ENCODE data around the gene FAM227B.

The FAM227B gene

GRCh38 chr15:49320351-49320750, 300.3 kb downstream of the FAM227B start:
- Mint-ChIP-seq H3K4me1 (no peaks in the 10 kb centered on the region), H3K4me3 (no peak overlapping the region), H3K27me3 (no peaks in the 10 kb centered on the region), H3K9me3 (peaks cover 2 to 8% of the 10 kb centered on the region in 2 donors), H3K27ac (no peak overlapping the region), H3K36me3 (peaks cover 20 to 54% of the 10 kb centered on the region in 2 donors)
- no peak for ATAC-seq (replicated peaks)
- DNase-seq = no peak

DNA sequence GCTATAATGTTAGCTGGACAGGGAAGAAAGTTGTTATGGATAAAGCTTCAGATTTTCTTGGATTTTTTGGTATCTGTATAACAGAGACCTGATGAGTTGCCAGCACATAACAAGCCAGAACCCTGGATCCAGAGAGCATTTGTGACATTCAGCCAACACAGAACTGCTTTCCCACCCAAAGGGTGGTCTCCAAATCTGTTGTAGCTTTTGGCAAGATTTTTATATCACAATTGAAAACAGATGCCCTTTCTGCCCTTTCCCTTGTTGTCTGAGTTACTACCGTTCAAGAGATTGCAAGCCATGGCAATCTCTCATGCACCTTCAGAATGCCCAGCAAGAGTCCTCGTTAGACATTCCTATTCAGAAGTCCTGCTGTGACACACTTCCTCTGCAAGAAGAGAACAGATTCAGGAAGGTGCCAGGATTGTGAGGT, 305.2 kb downstream of the FAM227B start:
- peaks cover 32 to 63% of the 10 kb centered on the region in 2 donors for H3K36me3 Mint-ChIP-seq
- peaks cover 7 to 8% of the 10 kb centered on the region in 2 donors for H3K9me3 Mint-ChIP-seq
- no peak for ATAC-seq (replicated peaks)
- no peak overlapping the region for H3K4me3 Mint-ChIP-seq
- no peak overlapping the region for H3K27ac Mint-ChIP-seq
- DNase-seq = no peak
- peaks cover 3 to 4% of the 10 kb centered on the region in 2 donors for H3K4me1 Mint-ChIP-seq
- H3K27me3 Mint-ChIP-seq = no peaks in the 10 kb centered on the region

- DNase-seq (no peak), ATAC-seq (replicated peaks) (no peak)
- peaks cover 7 to 8% of the 10 kb centered on the region in 2 donors for H3K9me3 Mint-ChIP-seq
- H3K4me1 Mint-ChIP-seq = peaks cover 4 to 10% of the 10 kb centered on the region in 2 donors
- no peak overlapping the region for H3K27ac Mint-ChIP-seq
- no peaks in the 10 kb centered on the region for H3K27me3 Mint-ChIP-seq
- H3K4me3 Mint-ChIP-seq = no peak overlapping the region
- peaks cover 37 to 63% of the 10 kb centered on the region in 2 donors for H3K36me3 Mint-ChIP-seq
These were observed 305.9 kb downstream of the FAM227B start for GRCh38 chr15:49314716-49315115.

DNA sequence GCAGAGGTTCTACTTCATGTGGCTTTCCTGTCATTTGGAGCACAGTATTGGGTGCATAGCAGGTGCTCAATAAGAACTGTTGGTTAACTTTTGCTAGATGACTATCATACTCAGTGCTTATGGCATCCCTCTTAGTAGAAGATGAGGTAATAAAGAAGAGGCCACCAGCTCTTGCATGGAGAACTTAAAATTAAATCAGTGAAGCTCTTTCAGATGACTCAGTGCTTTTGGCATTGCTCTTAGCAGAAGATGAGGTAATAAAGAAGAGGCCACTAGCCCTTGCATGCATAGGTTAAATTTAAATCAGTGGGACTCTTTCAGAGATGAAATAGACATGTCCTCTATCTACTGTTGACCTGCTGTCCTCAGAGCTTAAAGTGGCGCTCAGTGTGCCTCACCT, 307.0 kb downstream of the FAM227B start:
- Mint-ChIP-seq H3K27ac (no peak overlapping the region), H3K36me3 (peaks cover 38 to 57% of the 10 kb centered on the region in 2 donors), H3K4me3 (no peak overlapping the region), H3K27me3 (no peaks in the 10 kb centered on the region), H3K9me3 (peaks cover 7 to 8% of the 10 kb centered on the region in 2 donors), H3K4me1 (peaks cover 4 to 10% of the 10 kb centered on the region in 2 donors)
- DNase-seq = no peak
- no peak for ATAC-seq (replicated peaks)

DNA sequence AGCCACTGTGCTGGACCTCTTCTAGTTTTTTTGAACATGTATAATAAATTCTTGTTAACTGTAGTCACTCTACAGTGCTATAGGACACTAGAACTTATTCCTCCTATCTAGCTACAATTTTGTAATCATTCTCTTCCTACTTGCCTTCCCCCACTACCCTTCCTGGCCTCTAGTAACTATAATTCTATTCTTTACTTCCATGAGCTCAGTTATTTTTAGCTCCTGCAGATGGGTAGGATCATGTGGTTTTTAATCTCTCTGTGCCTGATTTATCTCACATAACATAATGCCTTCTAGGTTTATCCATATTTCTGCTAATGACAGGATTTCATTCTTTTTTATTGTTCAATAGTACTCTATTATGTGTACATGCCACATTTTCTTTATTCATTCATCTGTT, 310.7 kb downstream of the FAM227B start:
- H3K27ac Mint-ChIP-seq = no peak overlapping the region
- H3K36me3 Mint-ChIP-seq = peaks cover 42 to 62% of the 10 kb centered on the region in 2 donors
- ATAC-seq (replicated peaks) = no peak

GRCh38 chr15:49308686-49309085, 311.9 kb downstream of the FAM227B start:
- DNase-seq (no peak), ATAC-seq (replicated peaks) (no peak)
- Mint-ChIP-seq H3K4me1 (peaks cover 4 to 11% of the 10 kb centered on the region in 2 donors), H3K9me3 (peaks cover 0 to 5% of the 10 kb centered on the region in 2 donors), H3K27me3 (no peaks in the 10 kb centered on the region), H3K36me3 (peaks cover 48 to 66% of the 10 kb centered on the region in 2 donors), H3K27ac (no peak overlapping the region), H3K4me3 (no peak overlapping the region)

More for the DNA sequence above, 310.7 kb downstream of the FAM227B start:
- DNase-seq = no peak
- H3K9me3 Mint-ChIP-seq = peaks cover 0 to 5% of the 10 kb centered on the region in 2 donors
- H3K4me1 Mint-ChIP-seq = peaks cover 4 to 10% of the 10 kb centered on the region in 2 donors
- H3K4me3 Mint-ChIP-seq = no peak overlapping the region
- no peaks in the 10 kb centered on the region for H3K27me3 Mint-ChIP-seq

DNA sequence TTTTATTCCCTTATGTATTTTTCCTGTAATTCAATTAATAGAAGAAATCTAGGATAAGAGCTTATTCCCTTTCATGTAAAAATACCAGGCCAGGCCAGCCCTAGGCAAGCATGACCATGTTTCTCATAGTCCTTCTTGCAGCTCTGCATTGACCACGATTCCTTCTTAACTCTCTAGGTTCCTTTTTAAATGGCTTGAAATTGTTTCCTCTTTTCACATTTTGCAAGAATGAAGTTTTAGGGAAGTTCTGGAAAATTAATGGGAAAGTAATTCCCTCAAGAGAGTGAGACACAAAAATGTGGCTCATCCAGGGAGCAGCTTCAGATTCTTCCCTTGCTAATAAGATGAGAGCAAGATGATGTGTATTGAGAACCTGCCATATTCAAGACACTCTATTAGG, 314.1 kb downstream of the FAM227B start:
- Mint-ChIP-seq H3K27ac (no peak overlapping the region), H3K4me1 (peaks cover 9 to 19% of the 10 kb centered on the region in 2 donors), H3K27me3 (no peaks in the 10 kb centered on the region), H3K9me3 (peaks cover 0 to 5% of the 10 kb centered on the region in 2 donors), H3K36me3 (peaks cover 46 to 62% of the 10 kb centered on the region in 2 donors), H3K4me3 (no peak overlapping the region)
- DNase-seq (no peak), ATAC-seq (replicated peaks) (no peak)

GRCh38 chr15:49303003-49303402, 317.6 kb downstream of the FAM227B start:
- ATAC-seq (replicated peaks) = no peak
- peaks cover 44 to 69% of the 10 kb centered on the region in 2 donors for H3K36me3 Mint-ChIP-seq
- no peak overlapping the region for H3K4me3 Mint-ChIP-seq
- peaks cover 0 to 10% of the 10 kb centered on the region in 2 donors for H3K9me3 Mint-ChIP-seq
- no peak overlapping the region for H3K27ac Mint-ChIP-seq
- H3K4me1 Mint-ChIP-seq = peaks cover 8 to 19% of the 10 kb centered on the region in 2 donors
- DNase-seq = no peak
- H3K27me3 Mint-ChIP-seq = no peaks in the 10 kb centered on the region

DNA sequence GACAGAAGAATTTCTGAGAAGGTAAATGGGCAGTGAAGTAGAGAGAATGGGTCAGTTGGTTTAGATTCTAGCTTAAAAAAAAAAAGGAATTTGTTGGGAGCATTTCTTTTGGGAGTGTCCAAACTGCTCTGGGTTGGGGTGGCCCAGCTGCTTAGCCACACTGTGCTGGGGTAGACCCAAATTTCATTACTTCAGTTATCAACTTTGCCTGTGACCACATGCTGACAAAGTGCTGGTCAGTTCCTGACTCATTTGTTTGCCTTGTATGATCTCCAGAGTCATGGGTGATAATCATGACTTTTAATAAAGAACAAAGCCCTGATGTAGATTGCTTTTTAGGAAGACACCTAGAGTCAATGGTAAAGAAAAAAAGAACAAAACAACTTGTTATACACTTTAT, 319.1 kb downstream of the FAM227B start:
- ATAC-seq (replicated peaks) (no peak), DNase-seq (no peak)
- peaks cover 0 to 11% of the 10 kb centered on the region in 2 donors for H3K9me3 Mint-ChIP-seq
- H3K27ac Mint-ChIP-seq = no peak overlapping the region
- peaks cover 8 to 19% of the 10 kb centered on the region in 2 donors for H3K4me1 Mint-ChIP-seq
- peaks cover 47 to 72% of the 10 kb centered on the region in 2 donors for H3K36me3 Mint-ChIP-seq
- no peaks in the 10 kb centered on the region for H3K27me3 Mint-ChIP-seq
- no peak overlapping the region for H3K4me3 Mint-ChIP-seq

DNA sequence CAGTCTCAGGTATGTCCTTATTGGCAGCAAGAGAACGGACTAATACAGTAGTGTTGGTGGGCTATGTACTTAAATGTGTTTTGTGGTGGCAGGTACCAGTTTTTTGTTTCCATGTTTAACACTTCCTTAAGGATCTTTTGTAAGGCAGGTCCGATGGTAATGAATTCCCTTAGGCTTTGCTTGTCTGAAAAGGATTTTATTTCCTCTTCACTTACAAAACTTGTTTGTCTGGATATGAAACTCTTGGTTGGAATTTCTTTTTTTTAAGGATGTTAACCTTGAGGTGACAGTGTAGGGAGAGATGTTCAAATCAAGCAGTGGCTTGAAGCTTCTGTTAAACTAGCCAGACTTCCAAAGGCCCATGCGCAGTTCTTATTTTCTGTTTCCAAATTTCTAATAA, 319.8 kb downstream of the FAM227B start:
- Mint-ChIP-seq H3K4me3 (no peak overlapping the region), H3K27ac (no peak overlapping the region), H3K36me3 (peaks cover 52 to 76% of the 10 kb centered on the region in 2 donors), H3K27me3 (no peaks in the 10 kb centered on the region), H3K9me3 (peaks cover 0 to 14% of the 10 kb centered on the region in 2 donors), H3K4me1 (peaks cover 8 to 19% of the 10 kb centered on the region in 2 donors)
- ATAC-seq (replicated peaks) = no peak
- DNase-seq = no peak

DNA sequence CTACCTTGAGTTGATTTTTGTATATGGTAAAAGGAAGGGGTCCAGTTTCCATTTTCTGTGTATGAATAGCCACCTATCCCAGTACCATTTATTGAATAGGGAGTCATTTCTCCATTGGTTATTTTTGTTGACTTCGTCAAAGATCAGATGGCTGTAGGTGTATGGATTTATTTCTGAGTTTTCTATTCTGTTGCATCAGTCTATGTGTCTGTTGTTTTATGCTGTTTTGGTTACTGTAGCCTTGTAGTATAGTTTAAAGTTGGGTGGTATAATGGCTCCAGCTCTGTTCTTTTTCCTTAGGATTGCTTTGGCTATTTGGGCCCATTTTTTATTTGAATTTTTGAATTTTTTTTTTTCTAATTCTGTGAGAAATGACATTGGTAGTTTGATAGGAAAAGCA, 323.0 kb downstream of the FAM227B start:
- Mint-ChIP-seq H3K4me3 (no peak overlapping the region), H3K27ac (no peak overlapping the region), H3K4me1 (peaks cover 3 to 10% of the 10 kb centered on the region in 2 donors), H3K9me3 (peaks cover 0 to 14% of the 10 kb centered on the region in 2 donors), H3K27me3 (no peaks in the 10 kb centered on the region), H3K36me3 (peaks cover 47 to 70% of the 10 kb centered on the region in 2 donors)
- DNase-seq (no peak), ATAC-seq (replicated peaks) (no peak)

GRCh38 chr15:49296258-49296657, 324.4 kb downstream of the FAM227B start:
- Mint-ChIP-seq H3K4me3 (no peak overlapping the region), H3K4me1 (peaks cover 3 to 10% of the 10 kb centered on the region in 2 donors), H3K27me3 (no peaks in the 10 kb centered on the region), H3K9me3 (peaks cover 0 to 14% of the 10 kb centered on the region in 2 donors), H3K27ac (no peak overlapping the region), H3K36me3 (peaks cover 44 to 71% of the 10 kb centered on the region in 2 donors)
- ATAC-seq (replicated peaks) = no peak
- DNase-seq = no peak

GRCh38 chr15:49293941-49294340, 326.7 kb downstream of the FAM227B start:
- Mint-ChIP-seq H3K4me1 (peaks cover 0 to under 1% of the 10 kb centered on the region in 2 donors), H3K4me3 (no peak overlapping the region), H3K9me3 (peaks cover 0 to 7% of the 10 kb centered on the region in 2 donors), H3K27ac (no peak overlapping the region), H3K36me3 (peaks cover 32 to 62% of the 10 kb centered on the region in 2 donors), H3K27me3 (no peaks in the 10 kb centered on the region)
- ATAC-seq (replicated peaks) (no peak), DNase-seq (no peak)

DNA sequence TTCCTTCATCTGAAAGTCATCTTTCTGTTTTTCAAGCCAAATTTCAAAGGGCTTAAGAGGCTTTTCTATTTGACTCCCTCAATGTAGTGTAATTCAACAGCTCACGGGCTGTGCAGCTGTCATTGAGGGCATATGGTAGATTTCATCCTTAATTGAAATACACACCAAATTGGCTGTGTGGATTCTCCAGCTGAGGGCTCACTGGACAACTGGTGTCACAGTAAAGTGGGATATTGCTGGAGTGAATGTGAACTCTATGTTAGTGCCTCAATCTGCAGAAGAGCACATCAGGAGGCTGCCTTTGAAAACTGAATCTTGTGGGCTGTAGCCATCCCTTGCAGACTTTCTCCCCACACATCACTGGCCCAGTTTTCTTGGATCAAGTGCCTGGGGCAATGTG, 330.4 kb downstream of the FAM227B start:
- H3K4me3 Mint-ChIP-seq = no peak overlapping the region
- H3K27me3 Mint-ChIP-seq = no peaks in the 10 kb centered on the region
- H3K27ac Mint-ChIP-seq = no peak overlapping the region
- DNase-seq = no peak
- H3K4me1 Mint-ChIP-seq = peaks cover 0 to 4% of the 10 kb centered on the region in 2 donors
- ATAC-seq (replicated peaks) = no peak
- no peaks in the 10 kb centered on the region for H3K9me3 Mint-ChIP-seq
- H3K36me3 Mint-ChIP-seq = peaks cover 20 to 52% of the 10 kb centered on the region in 2 donors

- Mint-ChIP-seq H3K36me3 (peaks cover 27 to 57% of the 10 kb centered on the region in 2 donors), H3K4me3 (no peak overlapping the region), H3K4me1 (peaks cover 0 to 4% of the 10 kb centered on the region in 2 donors), H3K27me3 (no peaks in the 10 kb centered on the region), H3K27ac (no peak overlapping the region), H3K9me3 (no peaks in the 10 kb centered on the region)
- ATAC-seq (replicated peaks) = no peak
- DNase-seq = no peak
These were observed 332.2 kb downstream of the FAM227B start for GRCh38 chr15:49288391-49288790.
